Measurements from ENCODE around the gene GLB1L2.

DNA sequence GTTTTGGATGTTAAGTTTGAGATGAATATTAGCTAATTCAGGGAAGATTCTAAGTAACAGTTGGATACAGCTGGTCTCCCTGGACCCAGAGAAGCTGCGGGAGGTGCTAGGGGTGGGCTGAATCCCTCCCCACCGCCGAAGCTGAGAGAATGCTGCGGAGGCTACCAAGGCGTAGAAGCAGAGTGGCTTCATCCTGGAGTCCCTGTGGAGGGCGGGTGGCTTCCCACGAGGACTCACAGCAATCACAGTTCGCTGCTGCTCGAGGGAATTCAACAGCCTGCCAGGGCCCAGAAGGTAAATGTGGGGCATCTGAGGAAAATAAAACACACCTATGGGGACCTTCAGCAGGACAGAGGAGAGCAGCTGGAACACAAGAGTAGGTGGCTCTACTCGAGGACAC lies 91.3 kb downstream of the GLB1L2 start:
- TF ChIP-seq POLR2A (IDR thresholded peaks at IDR 0.05; ENCODE audit: insufficient read depth in 1 of 2, low read depth in 2 of 2, low read length in 2 of 2) (no peak), ZNF317 (CRISPR knock-in tag; IDR thresholded peaks at IDR 0.05) (no peak), SPEN (CRISPR knock-in tag; IDR thresholded peaks at IDR 0.05; ENCODE audit: low read depth) (no peak), RAD21 (CRISPR knock-in tag; IDR thresholded peaks at IDR 0.05) (no peak), ZNF34 (CRISPR knock-in tag; IDR thresholded peaks at IDR 0.05; ENCODE audit: borderline replicate concordance) (no peak), ARID2 (CRISPR knock-in tag; IDR thresholded peaks at IDR 0.05; ENCODE audit: borderline replicate concordance) (no peak), SMAD1 (CRISPR knock-in tag; IDR thresholded peaks at IDR 0.05; ENCODE audit: borderline replicate concordance, low read depth) (no peak)
- TF ChIP-seq, protein P1, sequence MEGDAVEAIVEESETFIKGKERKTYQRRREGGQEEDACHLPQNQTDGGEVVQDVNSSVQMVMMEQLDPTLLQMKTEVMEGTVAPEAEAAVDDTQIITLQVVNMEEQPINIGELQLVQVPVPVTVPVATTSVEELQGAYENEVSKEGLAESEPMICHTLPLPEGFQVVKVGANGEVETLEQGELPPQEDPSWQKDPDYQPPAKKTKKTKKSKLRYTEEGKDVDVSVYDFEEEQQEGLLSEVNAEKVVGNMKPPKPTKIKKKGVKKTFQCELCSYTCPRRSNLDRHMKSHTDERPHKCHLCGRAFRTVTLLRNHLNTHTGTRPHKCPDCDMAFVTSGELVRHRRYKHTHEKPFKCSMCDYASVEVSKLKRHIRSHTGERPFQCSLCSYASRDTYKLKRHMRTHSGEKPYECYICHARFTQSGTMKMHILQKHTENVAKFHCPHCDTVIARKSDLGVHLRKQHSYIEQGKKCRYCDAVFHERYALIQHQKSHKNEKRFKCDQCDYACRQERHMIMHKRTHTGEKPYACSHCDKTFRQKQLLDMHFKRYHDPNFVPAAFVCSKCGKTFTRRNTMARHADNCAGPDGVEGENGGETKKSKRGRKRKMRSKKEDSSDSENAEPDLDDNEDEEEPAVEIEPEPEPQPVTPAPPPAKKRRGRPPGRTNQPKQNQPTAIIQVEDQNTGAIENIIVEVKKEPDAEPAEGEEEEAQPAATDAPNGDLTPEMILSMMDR (CRISPR knock-in tag; IDR thresholded peaks at IDR 0.05): no peak
- TF ChIP-seq, protein P2, sequence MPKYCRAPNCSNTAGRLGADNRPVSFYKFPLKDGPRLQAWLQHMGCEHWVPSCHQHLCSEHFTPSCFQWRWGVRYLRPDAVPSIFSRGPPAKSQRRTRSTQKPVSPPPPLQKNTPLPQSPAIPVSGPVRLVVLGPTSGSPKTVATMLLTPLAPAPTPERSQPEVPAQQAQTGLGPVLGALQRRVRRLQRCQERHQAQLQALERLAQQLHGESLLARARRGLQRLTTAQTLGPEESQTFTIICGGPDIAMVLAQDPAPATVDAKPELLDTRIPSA (CRISPR knock-in tag; IDR thresholded peaks at IDR 0.05; ENCODE audit: borderline replicate concordance): no peak
- TF ChIP-seq, protein P3, sequence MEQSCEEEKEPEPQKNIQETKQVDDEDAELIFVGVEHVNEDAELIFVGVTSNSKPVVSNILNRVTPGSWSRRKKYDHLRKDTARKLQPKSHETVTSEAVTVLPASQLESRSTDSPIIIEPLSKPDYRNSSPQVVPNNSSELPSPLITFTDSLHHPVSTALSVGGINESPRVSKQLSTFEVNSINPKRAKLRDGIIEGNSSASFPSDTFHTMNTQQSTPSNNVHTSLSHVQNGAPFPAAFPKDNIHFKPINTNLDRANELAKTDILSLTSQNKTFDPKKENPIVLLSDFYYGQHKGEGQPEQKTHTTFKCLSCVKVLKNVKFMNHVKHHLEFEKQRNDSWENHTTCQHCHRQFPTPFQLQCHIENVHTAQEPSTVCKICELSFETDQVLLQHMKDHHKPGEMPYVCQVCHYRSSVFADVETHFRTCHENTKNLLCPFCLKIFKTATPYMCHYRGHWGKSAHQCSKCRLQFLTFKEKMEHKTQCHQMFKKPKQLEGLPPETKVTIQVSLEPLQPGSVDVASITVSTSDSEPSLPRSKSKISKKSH (CRISPR knock-in tag; IDR thresholded peaks at IDR 0.05; ENCODE audit: borderline replicate concordance): no peak
- TF ChIP-seq, protein P4, sequence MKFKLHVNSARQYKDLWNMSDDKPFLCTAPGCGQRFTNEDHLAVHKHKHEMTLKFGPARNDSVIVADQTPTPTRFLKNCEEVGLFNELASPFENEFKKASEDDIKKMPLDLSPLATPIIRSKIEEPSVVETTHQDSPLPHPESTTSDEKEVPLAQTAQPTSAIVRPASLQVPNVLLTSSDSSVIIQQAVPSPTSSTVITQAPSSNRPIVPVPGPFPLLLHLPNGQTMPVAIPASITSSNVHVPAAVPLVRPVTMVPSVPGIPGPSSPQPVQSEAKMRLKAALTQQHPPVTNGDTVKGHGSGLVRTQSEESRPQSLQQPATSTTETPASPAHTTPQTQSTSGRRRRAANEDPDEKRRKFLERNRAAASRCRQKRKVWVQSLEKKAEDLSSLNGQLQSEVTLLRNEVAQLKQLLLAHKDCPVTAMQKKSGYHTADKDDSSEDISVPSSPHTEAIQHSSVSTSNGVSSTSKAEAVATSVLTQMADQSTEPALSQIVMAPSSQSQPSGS (CRISPR knock-in tag; IDR thresholded peaks at IDR 0.05): no peak
- TF ChIP-seq, protein P5, sequence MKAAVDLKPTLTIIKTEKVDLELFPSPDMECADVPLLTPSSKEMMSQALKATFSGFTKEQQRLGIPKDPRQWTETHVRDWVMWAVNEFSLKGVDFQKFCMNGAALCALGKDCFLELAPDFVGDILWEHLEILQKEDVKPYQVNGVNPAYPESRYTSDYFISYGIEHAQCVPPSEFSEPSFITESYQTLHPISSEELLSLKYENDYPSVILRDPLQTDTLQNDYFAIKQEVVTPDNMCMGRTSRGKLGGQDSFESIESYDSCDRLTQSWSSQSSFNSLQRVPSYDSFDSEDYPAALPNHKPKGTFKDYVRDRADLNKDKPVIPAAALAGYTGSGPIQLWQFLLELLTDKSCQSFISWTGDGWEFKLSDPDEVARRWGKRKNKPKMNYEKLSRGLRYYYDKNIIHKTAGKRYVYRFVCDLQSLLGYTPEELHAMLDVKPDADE (CRISPR knock-in tag; IDR thresholded peaks at IDR 0.05): no peak
